ENCODE measurements around the gene PPTC7.
"Not testable (repeated sequence)": the region's sequence is repeated elsewhere in the genome, so short reads cannot be mapped to it uniquely, and the experiment has no call there.

PPTC7 gene

DNA sequence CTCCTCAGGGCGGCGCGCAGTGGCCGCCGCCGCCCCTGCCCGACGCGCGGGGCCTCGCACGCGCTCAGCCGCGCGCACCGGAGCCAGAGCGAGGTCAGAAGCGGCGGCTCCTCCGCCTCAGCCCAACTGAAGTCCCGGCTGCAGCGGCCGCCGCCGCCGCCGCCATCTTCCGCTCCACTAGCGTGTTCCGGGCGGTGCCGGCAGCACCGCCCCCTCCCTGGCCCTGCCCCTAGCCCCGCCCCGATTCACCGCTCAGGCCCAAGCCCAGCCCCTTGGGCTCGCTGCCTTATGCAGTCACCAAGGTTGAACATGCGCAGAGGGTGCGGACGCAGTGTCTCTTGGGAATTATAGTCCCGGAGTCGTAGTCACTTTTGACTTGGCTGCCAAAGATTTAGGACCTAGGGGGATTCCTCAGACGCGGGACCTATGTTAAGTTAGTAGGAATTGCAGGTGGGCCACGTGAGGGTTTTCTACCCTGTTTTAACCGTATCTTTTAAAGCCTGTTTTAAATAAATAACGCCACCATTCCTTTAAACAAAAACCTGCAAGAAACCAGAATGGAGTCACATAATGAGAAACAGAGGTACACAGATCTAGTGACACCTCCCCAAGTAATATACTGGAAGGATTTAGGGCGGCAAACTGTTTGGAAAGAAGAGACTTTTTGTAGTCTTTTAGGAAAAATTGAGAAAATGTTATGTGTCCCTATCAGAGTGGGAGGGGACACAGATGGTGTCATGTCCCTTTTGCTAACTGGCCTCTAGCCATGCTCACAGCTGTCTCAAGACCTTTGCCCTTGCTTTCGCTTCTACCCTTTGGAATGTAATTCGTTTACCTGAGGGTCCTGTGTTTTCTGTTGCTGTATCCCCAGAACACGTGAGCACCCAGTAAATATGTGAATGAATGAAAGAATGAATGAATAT, at the start of gene PPTC7:
PPTC7 (minus strand) TSS at position 182 of the 923 bp plus-strand sequence. CDS start 287 bp downstream, outside the sequence.
- H3K9me3 Mint-ChIP-seq: no peaks in the 10 kb centered on the region
- H3K27me3 Mint-ChIP-seq: no peaks in the 10 kb centered on the region
- H3K36me3 Mint-ChIP-seq: peaks cover 21% of the 10 kb centered on the region
- peak within 1 kb of the TSS; percentile 97 for H3K27ac Mint-ChIP-seq
- H3K4me1 Mint-ChIP-seq: peaks cover 62% of the 10 kb centered on the region
- peak; percentile 98 for DNase-seq
- CTCF ChIA-PET: interaction anchor here (0.5 to 2.6 kb wide), 3 partner anchors 19 to 689 kb away, joined by 3 to 19 read pairs (median 4); partner anchors contain the start of gene ARPC3
- peak within 1 kb of the TSS; percentile 88 for H3K4me3 Mint-ChIP-seq

DNA sequence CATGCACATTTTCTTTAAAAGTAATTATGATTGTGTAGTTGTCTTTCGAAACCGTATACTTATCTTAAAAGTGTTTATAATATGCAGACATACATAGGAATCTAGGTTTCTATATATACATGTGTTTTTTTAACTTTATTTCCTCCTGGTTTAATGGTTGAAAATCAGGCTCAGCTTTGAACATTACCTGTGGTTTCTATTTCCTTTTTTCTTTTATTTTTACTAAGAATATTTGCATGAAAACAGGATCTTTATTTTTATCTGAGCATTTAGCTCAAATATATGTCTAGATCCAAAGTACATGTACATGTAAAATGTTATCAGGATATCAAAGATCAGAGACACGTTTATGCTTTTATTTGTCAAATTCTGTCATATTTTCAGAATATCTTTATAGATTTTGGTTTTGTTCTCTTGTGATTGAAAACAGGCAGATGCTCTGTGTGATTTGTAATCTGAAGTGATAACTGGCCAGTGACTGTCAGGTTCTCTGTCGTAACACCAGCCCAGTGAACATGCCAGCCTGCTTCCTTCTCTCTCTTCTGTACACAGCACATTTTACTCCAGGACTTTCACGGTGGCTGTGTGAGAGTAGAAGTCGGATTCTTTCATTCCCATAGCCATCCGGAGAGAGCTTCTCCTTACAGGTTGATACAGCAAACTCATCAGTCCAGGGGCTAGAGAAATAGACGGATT, 44.5 kb upstream of the PPTC7 start:
- Mint-ChIP-seq H3K36me3 (no peaks in the 10 kb centered on the region), H3K9me3 (no peaks in the 10 kb centered on the region), H3K4me3 (no peak overlapping the region), H3K27ac (peak overlapping the region; percentile 79), H3K27me3 (no peaks in the 10 kb centered on the region), H3K4me1 (peaks cover 15% of the 10 kb centered on the region)
- no peak for DNase-seq
- CTCF ChIA-PET: no interaction called here

DNA sequence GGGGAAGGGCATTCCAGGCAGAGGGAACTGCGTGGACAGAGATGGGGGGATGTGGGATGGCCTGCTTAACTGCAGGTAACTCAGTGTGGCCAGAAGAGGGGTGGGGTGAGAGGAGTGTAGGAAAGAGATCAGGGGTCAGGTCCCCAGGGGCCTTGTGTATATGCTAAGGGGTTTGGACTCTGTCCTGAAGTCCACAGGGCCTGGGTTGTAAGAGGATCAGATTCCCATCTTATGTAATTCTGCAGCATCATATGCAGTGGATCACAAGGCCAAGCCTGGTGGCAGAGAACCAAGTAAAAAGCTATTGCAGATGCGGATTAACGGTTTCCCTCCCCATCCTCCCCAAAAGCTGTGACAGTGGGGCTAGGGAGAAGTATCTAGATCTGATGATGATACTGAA, 39.5 kb upstream of the PPTC7 start:
- CTCF ChIA-PET: no interaction called here
- Mint-ChIP-seq H3K27me3 (no peaks in the 10 kb centered on the region), H3K9me3 (no peaks in the 10 kb centered on the region), H3K27ac (no peak overlapping the region), H3K4me1 (peaks cover 11% of the 10 kb centered on the region), H3K4me3 (no peak overlapping the region), H3K36me3 (no peaks in the 10 kb centered on the region)
- DNase-seq: no peak

GRCh38 chr12:110619534-110619953, 36.4 kb upstream of the PPTC7 start:
- Mint-ChIP-seq H3K27me3 (no peaks in the 10 kb centered on the region), H3K9me3 (no peaks in the 10 kb centered on the region), H3K4me1 (peaks cover 5% of the 10 kb centered on the region), H3K36me3 (no peaks in the 10 kb centered on the region), H3K4me3 (no peak overlapping the region), H3K27ac (peak overlapping the region; percentile 52)
- CTCF ChIA-PET: interaction anchor here (0.7 to 3.8 kb wide), 7 partner anchors 12 to 203 kb away, joined by 3 to 14 read pairs (median 3); no protein-coding TSS in a partner anchor
- DNase-seq: peak; percentile 43

GRCh38 chr12:110616471-110617115, 33.5 kb upstream of the PPTC7 start:
- CTCF ChIA-PET: interaction anchor here (0.7 to 4.8 kb wide), 3 partner anchors 15 to 81 kb away, joined by 3 to 26 read pairs (median 3); no protein-coding TSS in a partner anchor
- no peaks in the 10 kb centered on the region for H3K36me3 Mint-ChIP-seq
- H3K27ac Mint-ChIP-seq: no peak overlapping the region
- no peak for DNase-seq
- H3K4me1 Mint-ChIP-seq: peaks cover 17% of the 10 kb centered on the region
- H3K4me3 Mint-ChIP-seq: no peak overlapping the region
- H3K9me3 Mint-ChIP-seq: no peaks in the 10 kb centered on the region
- no peaks in the 10 kb centered on the region for H3K27me3 Mint-ChIP-seq

DNA sequence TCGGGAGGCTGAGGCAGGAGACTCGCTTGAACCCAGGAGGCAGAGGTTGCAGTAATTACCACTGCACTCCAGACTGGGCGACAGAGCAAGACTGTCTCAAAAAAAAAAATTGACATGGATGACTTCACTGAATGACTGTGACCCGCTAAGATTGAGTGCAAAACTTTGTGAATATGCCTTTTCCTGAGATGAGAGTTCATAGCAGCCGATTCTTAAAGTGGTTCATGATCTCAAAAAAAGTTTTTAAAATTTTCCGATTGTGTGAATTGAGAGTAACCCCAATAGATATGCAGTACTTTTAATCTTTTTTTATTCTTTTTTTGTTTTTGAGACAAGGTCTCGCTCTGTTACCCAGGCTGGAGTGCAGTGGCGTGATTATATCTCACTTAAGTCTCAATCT, 32.1 kb upstream of the PPTC7 start:
- Mint-ChIP-seq H3K36me3 (no peaks in the 10 kb centered on the region), H3K27ac (no peak overlapping the region), H3K27me3 (no peaks in the 10 kb centered on the region), H3K4me1 (peaks cover 23% of the 10 kb centered on the region), H3K4me3 (peak overlapping the region; percentile 28), H3K9me3 (no peaks in the 10 kb centered on the region)
- DNase-seq: no peak
- CTCF ChIA-PET: interaction anchor here (0.9 to 4.8 kb wide), 5 partner anchors 14 to 212 kb away, joined by 3 to 26 read pairs (median 4); no protein-coding TSS in a partner anchor

DNA sequence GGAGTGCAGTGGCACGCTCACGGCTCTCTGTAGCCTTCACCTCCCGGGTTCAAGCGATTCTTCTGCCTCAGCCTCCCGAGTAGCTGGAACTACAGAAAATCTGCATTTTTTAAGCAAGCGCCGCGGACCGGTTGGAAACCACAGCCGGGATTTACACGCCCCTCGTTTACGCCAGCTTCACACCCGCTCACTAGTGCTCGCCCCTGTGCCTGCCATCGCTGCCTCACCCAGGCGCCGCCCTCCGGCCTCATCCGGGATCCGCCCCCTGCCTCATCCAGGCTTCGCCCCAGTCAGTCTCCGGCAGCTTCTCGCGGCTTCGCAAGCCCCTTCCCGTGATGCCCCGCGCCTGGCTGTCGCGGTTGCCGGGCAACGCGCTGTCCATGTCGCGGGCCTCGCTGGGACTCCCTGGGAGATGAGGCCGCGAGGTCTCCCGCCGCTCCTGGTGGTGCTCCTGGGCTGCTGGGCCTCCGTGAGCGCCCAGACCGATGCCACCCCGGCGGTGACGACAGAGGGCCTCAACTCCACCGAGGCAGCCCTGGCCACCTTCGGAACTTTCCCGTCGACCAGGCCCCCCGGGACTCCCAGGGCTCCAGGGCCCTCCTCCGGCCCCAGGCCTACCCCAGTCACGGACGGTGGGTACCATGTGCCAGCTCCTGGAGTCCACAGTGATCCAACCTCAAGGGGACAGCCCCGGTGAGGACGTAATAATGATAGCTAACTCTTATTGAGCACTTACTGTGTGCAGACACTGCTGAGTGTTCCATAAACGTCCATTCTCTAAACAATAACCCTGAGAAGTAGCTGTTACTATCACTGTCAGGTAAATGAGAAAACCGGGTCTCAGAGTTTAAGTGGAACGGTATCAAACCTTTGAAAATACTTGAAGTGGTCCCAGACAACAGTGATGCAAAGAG, 30.9 kb upstream of the PPTC7 start, which contains the start of gene TCTN1:
TCTN1 (plus strand) TSS at position 359 of the 914 bp plus-strand sequence; CDS start at position 413, 54 bp downstream.
- CTCF ChIA-PET: interaction anchor here (0.6 to 4.8 kb wide), 6 partner anchors 13 to 164 kb away, joined by 3 to 26 read pairs (median 4); no protein-coding TSS in a partner anchor
- H3K36me3 Mint-ChIP-seq: no peaks in the 10 kb centered on the region

GRCh38 chr12:110613071-110613770, 30.1 kb upstream of the PPTC7 start:
- H3K36me3 Mint-ChIP-seq: no peaks in the 10 kb centered on the region
- DNase-seq: no peak
- peaks cover 19% of the 10 kb centered on the region for H3K4me1 Mint-ChIP-seq
- H3K27ac Mint-ChIP-seq: peak overlapping the region; percentile 91
- CTCF ChIA-PET: interaction anchor here (0.8 to 4.8 kb wide), 6 partner anchors 12 to 164 kb away, joined by 3 to 26 read pairs (median 4); no protein-coding TSS in a partner anchor
- peaks cover 7% of the 10 kb centered on the region for H3K27me3 Mint-ChIP-seq
- H3K9me3 Mint-ChIP-seq: no peaks in the 10 kb centered on the region
- H3K4me3 Mint-ChIP-seq: peak overlapping the region; percentile 81

More for the DNA sequence above, 30.9 kb upstream of the PPTC7 start, which contains the start of gene TCTN1:
- Mint-ChIP-seq H3K27ac (peak within 1 kb of the TSS; percentile 91), H3K27me3 (no peaks in the 10 kb centered on the region), H3K4me1 (peaks cover 19% of the 10 kb centered on the region), H3K4me3 (peak within 1 kb of the TSS; percentile 81), H3K9me3 (no peaks in the 10 kb centered on the region)
- DNase-seq: peak; percentile 99

DNA sequence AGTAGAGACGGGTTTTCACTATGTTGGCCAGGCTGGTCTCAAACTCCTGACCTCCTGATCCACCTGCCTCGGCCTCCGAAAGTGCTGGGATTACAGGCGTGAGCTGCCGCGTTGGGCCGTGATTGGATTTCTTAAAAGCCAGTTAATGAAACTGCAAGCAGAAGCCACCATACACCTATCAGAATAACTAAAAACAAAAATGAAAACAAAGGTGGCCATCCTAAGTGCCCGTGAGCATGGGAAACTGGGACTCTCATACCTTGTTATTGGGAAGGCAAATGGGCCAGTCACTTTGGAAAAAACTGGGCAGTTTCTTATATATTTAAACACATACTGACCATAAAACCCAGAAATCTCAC, 23.1 kb upstream of the PPTC7 start:
- CTCF ChIA-PET: interaction anchor here (0.7 to 8.3 kb wide), 8 partner anchors 14 to 431 kb away, joined by 3 to 202 read pairs (median 3); partner anchors contain the start of genes ARPC3 and FAM216A
- no peaks in the 10 kb centered on the region for H3K36me3 Mint-ChIP-seq
- H3K4me1 Mint-ChIP-seq: peaks cover 26% of the 10 kb centered on the region
- H3K4me3 Mint-ChIP-seq: peak overlapping the region; percentile 61
- DNase-seq: no peak
- H3K27me3 Mint-ChIP-seq: peaks cover 7% of the 10 kb centered on the region
- H3K27ac Mint-ChIP-seq: peak overlapping the region; percentile 76
- H3K9me3 Mint-ChIP-seq: no peaks in the 10 kb centered on the region

- H3K4me3 Mint-ChIP-seq, H3K9me3 Mint-ChIP-seq: not testable (repeated sequence)
Observed at GRCh38 chr12:110602085-110602814, 19.1 kb upstream of the PPTC7 start.

DNA sequence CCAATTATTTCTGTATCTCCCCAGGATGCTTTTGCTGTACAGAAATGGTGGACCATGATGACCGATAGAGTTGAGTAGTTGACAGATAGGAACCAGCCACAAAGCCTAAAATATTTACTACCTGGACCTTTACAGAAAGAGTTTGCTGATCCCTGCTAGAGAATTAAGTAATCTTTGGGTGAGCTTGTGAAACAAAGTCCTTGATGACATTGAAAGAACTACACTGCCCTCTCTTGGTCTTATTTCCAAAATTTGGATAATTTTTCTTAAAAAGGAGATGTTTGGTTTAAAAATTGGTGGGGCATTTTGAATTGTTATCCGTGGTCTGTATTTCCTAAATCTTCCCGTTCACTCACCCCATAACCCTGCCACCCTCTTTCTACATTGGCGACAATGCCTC, 17.1 kb upstream of the PPTC7 start:
- Mint-ChIP-seq H3K36me3 (no peaks in the 10 kb centered on the region), H3K27ac (no peak overlapping the region), H3K27me3 (no peaks in the 10 kb centered on the region), H3K4me1 (peaks cover 14% of the 10 kb centered on the region), H3K4me3 (no peak overlapping the region), H3K9me3 (no peaks in the 10 kb centered on the region)
- CTCF ChIA-PET: interaction anchor here (0.6 to 8.3 kb wide), 36 partner anchors 9 to 498 kb away, joined by 3 to 202 read pairs (median 5); partner anchors contain the start of genes ARPC3, FAM216A, GPN3 and RAD9B
- DNase-seq: no peak

More at GRCh38 chr12:110602085-110602814, 19.1 kb upstream of the PPTC7 start:
- DNase-seq: peak; percentile 64
- not testable (repeated sequence) for H3K36me3 Mint-ChIP-seq, H3K27me3 Mint-ChIP-seq, H3K27ac Mint-ChIP-seq
- H3K4me1 Mint-ChIP-seq: peaks cover 21% of the 10 kb centered on the region
- CTCF ChIA-PET: interaction anchor here (0.7 to 8.3 kb wide), 54 partner anchors 9 to 505 kb away, joined by 3 to 202 read pairs (median 5); partner anchors contain the start of genes ARPC3, FAM216A, GPN3 and TCTN1
